Measurements from ENCODE around the gene CGB3. TPM values are rescaled to one million over a fixed set of nuclear protein-coding genes. Genes with fewer than 3 reads are reported as not detected.

CGB3 gene
- not detected in 2 replicates for total RNA-seq

DNA sequence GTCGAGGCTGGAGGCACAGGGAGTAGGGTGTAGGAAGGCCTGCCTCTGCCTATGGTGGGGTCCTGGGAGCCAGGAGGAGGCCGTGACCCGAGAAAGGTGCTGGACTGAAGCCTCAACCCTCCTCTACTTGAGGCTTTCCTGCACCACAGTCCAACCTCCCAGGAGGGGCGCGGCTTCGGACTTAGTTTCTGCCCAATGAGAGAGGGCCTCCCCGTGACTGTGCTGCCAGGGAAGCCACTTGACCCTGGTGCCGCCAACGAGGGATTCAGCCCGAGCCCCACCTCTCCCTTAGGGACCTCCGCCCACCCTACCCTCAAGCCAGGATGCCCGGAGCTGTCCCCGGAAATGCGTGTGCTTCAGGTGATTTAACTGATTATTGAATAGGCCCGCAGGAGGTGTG is at the start of gene CGB3:
Gene CGB3, minus strand, starts transcription at position 101 of the 400 bp plus-strand sequence. CDS start 362 bp downstream, outside the sequence.

DNA sequence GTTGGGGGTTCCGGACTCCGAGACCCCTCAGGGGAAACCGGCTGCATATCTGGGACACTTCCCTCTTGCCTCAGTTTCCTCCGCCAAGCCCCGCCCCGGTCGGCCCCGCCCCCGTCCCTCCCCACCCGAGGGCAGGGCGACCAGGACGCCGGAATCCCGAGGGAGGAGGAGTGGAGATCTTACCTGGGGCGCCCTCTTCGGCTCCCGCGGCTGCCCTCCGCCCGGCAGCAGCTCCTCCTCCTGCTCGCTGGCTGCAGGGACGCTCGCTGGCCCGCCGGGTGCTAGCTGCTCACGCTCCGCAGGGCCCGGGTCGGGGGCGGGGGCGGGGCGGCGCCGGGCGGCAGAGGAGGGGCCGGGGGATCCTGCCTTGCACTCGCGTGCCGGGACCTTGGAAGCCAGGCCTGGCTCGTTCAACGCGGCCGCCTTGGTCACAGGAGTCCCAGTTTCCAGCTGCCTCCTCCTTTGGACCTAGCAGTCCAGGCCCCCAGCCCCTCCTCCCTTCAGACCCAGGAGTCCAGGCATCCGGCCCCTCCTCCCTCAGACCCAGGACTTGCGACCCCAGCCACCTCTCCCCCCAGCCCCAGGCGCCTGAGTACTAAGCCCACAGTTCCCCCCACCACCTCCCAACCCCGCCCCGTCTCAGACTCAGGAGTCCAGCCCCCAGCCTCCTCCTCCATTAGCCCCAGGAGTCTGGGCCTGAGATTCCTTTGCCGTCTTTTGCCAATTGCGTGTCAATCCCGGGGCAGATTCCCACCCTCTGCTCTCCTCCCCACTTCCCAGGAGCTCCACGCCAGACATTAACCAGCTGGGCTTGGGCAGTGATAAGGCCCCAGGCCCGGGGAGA is 40.9 kb upstream of the CGB3 start, which contains the start of gene NTF4:
Gene NTF4, minus strand, starts transcription at position 51 of the 844 bp plus-strand sequence. CDS start 2,821 bp downstream, outside the sequence.

DNA sequence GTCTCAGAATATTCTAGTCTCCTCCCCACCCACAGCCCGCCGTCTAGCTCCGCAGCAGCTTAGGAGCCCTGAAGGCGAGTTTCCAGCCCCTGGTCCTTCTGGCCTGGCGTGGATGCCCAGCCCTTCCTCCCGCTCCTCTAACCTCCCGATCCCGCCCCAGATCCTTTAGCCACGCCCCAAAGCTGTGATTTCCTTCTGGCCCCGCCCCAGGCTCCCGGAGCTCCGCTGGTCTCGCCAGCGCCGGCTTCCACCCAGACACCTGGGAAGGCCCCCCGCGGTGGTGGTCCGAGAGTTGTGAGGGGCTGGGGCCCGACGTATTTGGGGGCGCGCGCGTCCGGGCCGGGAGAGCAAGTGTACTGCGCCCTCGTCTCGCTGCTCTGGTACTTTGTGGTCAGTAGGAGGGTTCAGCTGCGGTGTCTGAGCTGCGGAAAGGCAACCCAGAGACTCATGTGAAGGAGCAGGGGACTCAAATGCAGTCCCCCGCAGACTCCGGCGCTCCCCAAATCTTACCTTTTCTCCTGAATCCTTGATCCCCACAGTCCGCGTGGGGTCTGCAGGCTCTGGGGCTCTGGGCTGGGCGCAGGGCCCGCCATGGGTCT is 33.6 kb upstream of the CGB3 start, which contains the start of gene CGB7:
Gene CGB7, minus strand, starts transcription at position 114 of the 599 bp plus-strand sequence. CDS start 2,374 bp downstream, outside the sequence.

DNA sequence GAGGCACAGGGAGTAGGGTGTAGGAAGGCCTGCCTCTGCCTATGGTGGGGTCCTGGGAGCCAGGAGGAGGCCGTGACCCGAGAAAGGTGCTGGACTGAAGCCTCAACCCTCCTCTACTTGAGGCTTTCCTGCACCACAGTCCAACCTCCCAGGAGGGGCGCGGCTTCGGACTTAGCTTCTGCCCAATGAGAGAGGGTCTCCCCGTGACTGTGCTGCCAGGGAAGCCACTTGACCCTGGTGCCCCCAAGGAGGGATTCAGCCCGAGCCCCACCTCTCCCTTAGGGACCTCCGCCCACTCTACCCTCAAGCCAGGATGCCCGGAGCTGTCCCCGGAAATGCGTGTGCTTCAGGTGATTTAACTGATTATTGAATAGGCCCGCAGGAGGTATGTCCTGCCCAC is 24.9 kb upstream of the CGB3 start, which contains the start of gene CGB8:
Gene CGB8, minus strand, starts transcription at position 101 of the 400 bp plus-strand sequence. CDS start 372 bp downstream, outside the sequence.

DNA sequence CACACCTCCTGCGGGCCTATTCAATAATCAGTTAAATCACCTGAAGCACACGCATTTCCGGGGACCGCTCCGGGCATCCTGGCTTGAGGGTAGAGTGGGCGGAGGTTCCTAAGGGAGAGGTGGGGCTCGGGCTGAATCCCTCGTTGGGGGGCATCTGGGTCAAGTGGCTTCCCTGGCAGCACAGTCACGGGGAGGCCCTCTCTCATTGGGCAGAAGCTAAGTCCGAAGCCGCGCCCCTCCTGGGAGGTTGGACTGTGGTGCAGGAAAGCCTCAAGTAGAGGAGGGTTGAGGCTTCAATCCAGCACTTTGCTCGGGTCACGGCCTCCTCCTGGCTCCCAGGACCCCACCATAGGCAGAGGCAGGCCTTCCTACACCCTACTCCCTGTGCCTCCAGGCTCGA is 19.4 kb upstream of the CGB3 start, which contains the start of gene CGB5:
Gene CGB5, plus strand, starts transcription at position 301 of the 400 bp plus-strand sequence. CDS start 362 bp downstream, outside the sequence.

GRCh38 chr19:49036815-49037214 is 12.7 kb upstream of the CGB3 start, which contains the start of gene CGB1:
Gene CGB1, minus strand, starts transcription at chr19:49036895. Its CDS starts 184 bp downstream, at chr19:49036711.

DNA sequence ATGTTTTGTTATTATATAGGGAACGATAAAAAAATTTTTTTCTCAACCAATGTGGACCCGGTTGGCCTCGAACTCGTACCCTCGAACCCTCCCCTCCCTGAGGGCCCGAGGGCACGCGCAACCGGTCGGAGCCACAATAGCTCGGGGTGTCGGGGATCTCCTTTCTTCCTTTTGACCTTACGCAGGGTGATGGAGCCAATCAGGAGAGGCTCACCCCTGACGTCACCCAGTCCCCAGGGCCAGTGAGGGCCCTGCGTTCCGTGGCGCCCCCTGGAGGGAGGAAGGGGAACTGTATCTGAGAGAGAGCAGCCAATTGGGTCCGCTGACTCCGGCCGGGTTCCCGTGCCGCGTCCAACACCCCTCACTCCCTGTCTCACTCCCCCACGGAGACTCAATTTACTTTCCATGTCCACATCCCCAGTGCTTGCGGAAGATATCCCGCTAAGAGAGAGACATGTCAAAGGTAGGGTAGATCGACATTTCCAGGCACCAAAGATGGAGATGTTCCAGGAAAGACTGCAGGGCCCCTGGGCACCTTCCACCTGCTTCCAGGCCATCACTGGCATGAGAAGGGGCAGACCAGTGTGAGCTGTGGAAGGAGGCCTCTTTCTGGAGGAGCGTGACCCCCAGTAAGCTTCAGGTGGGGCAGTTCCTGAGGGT is 7.6 kb upstream of the CGB3 start, which contains the start of gene CGB2:
Gene CGB2, plus strand, starts transcription at position 249 of the 660 bp plus-strand sequence. Its CDS starts 206 bp downstream, at position 455.

GRCh38 chr19:49017041-49017665 is 7.0 kb downstream of the CGB3 start, which contains the start of gene LHB:
Gene LHB, minus strand, starts transcription at chr19:49017091. Its CDS starts 10 bp downstream, at chr19:49017081.

DNA sequence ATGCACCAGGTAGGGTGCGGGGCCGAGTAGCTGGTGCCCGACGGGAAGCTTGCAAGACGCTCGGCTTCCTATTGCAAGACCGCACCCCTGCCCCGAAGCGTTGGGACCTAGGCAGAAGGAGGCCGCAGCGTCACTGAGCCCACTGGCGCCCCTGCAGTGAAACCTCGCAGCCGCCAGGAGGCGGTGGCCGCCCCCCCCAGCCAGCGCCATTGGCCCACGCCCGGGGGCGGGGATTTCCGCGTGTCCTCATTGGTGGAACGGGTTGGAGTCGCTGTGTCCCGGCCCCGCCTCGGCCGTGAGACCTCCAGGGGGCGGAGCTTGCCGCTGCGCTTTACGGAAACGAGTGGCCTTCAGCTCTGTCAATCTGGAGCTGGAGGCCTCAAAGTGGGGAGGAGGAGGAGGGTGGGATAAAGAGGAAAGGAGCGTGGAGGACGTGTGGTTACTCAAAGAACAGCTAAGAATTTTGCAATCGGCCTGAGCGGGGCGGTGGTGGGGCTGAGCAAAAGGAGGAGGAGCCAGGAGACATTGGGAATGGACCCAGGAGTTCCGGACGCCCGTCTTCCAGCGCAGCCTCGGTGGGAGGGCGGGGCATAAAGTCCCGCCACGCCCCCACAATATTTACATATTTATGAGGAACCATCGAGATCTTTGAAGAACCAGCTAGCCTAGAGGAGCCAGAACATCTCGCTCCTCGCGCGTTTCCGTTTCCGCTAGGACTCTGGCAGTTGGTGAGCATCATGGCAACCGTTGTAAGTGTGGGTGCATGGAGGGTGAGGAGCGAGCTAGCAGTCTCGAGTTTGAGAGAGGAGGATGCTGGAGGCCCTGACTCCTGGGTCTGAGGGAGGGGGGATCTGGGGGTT is 30.7 kb downstream of the CGB3 start, which contains the start of the genes GYS1 and RUVBL2:
Gene GYS1, minus strand, starts transcription at position 135 of the 860 bp plus-strand sequence. CDS start 197 bp downstream, outside the sequence.
Gene RUVBL2, plus strand, starts transcription at position 713 of the 860 bp plus-strand sequence. Its CDS starts 25 bp downstream, at position 738.

Other genes starting within 250 kb of the CGB3 start
- 36.6 and 36.9 TPM in 2 replicates for gene BCAT2, start 213.3 kb downstream of the CGB3 start, total RNA-seq
- gene HSD17B14, start 187.8 kb downstream of the CGB3 start, total RNA-seq: 4.6 and 4.9 TPM in 2 replicates
- gene PLEKHA4, start 155.7 kb downstream of the CGB3 start, total RNA-seq: 1.2 and 3.2 TPM in 2 replicates
- gene PPP1R15A, start 151.9 kb downstream of the CGB3 start, total RNA-seq: 29.1 and 32.7 TPM in 2 replicates
- not detected in 2 replicates for gene TULP2, start 125.6 kb downstream of the CGB3 start, total RNA-seq
- 112 and 148 TPM in 2 replicates for gene NUCB1, start 124.0 kb downstream of the CGB3 start, total RNA-seq
- 0.18 TPM in 1 of 2 replicates, not detected in the other for gene DHDH, start 90.6 kb downstream of the CGB3 start, total RNA-seq
- gene BAX, start 69.5 kb downstream of the CGB3 start, total RNA-seq: 143 and 157 TPM in 2 replicates
- gene FTL, start 59.0 kb downstream of the CGB3 start, total RNA-seq: 714 and 907 TPM in 2 replicates
- 27.3 and 31.8 TPM in 2 replicates for gene GYS1, start 31.0 kb downstream of the CGB3 start, total RNA-seq
- 261 and 328 TPM in 2 replicates for gene RUVBL2, start 30.4 kb downstream of the CGB3 start, total RNA-seq
- gene LHB, start 7.2 kb downstream of the CGB3 start, total RNA-seq: 0.19 TPM in 1 of 2 replicates, not detected in the other
- 0.19 TPM in 1 of 2 replicates, not detected in the other for gene CGB2, start 7.6 kb upstream of the CGB3 start, total RNA-seq
- gene CGB1, start 12.6 kb upstream of the CGB3 start, total RNA-seq: not detected in 2 replicates
- not detected in 2 replicates for gene CGB5, start 19.5 kb upstream of the CGB3 start, total RNA-seq
- not detected in 2 replicates for gene CGB8, start 24.8 kb upstream of the CGB3 start, total RNA-seq
- gene CGB7, start 33.4 kb upstream of the CGB3 start, total RNA-seq: 0.09 TPM in 2 replicates
- not detected in 2 replicates for gene NTF4, start 40.5 kb upstream of the CGB3 start, total RNA-seq
- gene KCNA7, start 48.4 kb upstream of the CGB3 start, total RNA-seq: not detected in 2 replicates
- gene SNRNP70, start 61.1 kb upstream of the CGB3 start, total RNA-seq: 181 and 227 TPM in 2 replicates
- gene LIN7B, start 90.0 kb upstream of the CGB3 start, total RNA-seq: 2.1 and 4.7 TPM in 2 replicates
- gene C19orf73, start 94.8 kb upstream of the CGB3 start, total RNA-seq: 0.28 and 0.63 TPM in 2 replicates
- 3.2 and 4.2 TPM in 2 replicates for gene PPFIA3, start 95.2 kb upstream of the CGB3 start, total RNA-seq
- gene HRC, start 131.1 kb upstream of the CGB3 start, total RNA-seq: not detected in 2 replicates
- gene TRPM4, start 133.5 kb upstream of the CGB3 start, total RNA-seq: 15.0 and 17.3 TPM in 2 replicates

All from endothelial cell of coronary artery (primary cell).